ENCODE measurements around the gene DYNLL1.
"Not testable (repeated sequence)": the region's sequence is repeated elsewhere in the genome, so short reads cannot be mapped to it uniquely, and the experiment has no call there.

Gene DYNLL1

DNA sequence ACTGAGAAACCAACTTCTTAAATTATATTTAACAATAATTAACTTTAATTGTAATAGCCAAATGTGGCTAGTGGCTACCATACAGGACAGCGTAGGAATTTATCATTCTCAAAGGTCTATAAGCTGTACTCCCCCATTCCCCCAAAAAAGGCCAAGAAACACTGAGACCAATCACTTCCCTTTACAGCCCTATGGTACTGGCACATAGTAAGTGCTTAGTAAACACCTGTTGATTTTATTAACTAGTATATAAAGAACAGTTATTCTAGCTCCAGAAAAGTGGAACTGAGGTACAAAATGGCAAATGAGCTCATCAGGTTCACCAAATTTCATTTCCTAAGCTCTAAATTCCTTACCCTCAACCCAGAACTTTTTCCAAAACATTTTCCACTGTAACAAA is 20.3 kb upstream of the DYNLL1 start:
- DNase-seq = no peak

DNA sequence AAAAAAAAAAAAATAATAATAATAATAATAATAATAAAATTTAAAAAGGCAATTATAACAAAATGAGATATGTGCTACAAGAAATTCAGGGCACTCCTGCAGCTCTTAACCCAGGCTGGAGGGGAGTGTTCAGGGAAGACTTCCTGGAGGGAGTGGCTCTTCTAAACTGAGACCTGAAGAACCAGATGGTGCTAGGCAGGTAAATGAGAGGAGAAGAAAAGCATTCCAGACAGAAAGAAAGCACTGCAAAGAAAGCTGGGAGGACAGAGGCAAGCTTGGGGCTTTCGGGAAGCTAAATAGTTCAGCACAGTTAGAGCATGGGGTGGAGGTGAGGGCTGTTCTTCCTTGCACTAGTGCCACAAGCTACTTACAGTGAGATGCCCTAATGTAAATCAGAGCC is 16.5 kb upstream of the DYNLL1 start:
- DNase-seq = no peak

DNA sequence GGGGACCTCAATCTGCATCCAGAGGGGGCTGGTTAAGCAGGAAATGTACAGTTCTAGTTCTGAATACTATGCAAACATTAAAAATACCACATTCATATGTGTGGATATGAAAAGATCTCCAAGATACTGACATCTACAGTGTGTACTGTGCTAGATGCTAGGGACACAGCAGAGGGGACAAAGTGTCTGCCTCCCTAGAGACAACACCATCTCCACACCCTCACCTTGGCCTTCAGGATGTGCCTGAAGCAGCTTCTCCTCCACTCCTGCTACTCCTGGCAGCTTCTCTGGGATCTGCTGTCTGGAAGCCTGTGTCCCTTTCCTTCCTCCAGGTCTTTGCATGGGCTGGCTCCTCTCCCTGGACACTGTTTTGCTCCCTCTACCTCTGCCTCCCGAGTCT is 15.7 kb upstream of the DYNLL1 start:
- no peak for DNase-seq

DNA sequence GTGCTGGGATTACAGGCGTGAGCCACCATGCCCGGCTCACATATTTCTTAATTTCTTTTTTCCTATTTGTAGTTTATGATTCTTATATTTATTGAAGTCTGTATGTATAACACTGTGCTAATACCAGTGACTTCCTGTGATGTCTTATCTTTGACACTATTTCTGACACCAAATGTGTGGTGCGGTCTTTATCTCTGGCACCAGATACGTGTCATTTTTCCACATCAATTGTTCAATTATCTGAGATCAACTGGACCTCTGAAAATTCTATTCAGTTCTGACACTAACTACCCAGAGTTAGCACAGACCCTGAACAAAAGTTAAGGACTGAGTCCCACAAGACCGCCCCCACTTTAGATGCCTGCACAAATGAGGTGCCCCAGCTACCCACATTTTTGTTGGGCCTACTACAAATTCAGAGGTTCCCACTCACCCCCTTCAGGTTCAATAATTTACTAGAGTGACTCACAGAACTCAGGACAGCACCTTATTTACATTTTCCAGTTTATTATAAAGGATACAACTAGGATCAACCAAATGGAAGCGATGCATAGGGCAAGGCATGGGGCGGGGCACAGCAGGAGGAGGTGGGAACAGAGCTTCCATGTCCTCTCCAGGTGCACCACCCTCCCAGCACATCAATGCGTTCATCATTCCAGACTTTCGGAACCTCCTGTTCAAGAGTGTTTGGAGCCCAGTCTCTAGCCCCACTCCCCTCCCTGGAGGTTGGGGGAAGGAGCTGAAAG is 14.7 kb upstream of the DYNLL1 start:
- no peak for DNase-seq

DNA sequence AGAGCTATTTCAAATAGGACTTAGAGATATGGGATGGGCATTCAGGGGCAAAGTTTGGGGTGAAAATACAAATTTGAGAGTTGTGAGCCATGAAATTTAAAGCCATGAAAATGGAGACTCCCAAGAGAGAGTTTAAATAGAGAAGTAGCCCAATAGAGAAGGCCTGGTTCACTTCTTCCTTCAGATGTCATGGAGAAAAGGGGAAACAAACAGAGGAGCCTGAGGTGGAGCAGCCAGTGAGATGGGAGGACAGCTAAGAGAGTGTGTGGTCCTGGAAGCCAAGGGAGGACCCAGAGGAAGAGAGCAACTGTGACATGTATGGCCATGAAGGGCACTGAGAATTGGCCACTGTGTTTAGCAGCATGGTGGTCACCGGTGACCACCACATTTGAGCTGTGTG is 12.3 kb upstream of the DYNLL1 start:
- DNase-seq = no peak

DNA sequence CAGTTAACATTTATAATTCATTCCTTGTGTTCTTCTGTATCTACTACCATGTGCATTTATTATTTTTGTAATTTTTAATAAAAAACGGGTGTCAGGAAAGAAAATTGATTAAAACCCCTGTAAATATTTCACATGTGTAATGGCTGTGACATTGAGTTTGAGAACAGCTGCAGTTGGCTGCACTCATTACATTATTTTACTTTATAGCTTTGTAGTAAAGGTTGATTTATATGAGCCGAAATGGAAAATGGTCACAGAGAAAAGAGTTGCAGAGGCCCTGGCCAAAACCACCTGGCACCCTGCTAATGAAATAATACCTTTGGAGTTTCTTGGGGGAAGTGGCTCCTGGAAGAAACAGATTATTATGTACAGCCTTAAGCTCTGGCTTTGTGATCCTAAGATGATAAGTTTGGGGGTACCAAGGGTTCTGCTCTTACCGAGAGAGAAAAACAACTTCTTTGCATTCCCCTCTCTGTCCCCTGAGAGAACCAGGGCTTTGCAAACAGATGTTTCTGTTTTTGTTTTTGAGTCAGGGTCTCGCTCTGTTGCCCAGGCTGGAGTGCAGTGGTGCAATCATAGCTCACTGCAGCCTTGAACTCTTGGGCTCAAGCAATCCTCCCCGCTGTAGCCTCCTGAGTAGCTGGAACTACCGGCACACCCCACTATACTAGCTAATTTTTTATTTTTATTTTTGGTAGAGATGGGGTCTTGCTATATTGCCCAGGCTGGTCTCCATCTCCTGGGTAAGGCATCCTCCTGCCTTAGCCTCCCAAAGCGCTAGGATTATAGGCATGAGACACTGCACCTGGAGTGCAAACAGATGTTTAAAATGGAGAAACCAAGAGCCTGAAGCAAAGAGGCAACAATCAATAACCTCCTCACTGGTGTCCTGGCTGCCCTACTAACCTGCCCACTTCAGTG is 9.7 kb upstream of the DYNLL1 start:
- no peak for DNase-seq

DNA sequence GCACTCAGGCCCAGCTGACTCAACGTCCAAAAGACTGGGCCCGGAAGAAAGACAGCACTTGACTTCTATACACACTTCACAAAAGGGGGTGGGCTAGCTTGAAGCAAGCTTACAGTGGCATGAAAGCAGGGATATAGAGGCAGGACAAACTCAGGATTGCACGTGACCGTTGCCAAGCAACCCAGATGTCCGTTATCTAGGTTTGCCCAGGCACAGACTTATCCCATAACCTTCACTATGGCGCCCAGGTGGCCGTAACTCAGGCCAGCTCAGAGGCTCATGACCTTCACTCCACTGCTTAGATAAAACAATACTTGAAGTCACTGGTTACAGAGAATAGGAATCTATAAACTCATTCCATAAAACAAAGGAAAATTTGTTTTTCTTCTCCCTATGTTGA is 8.4 kb upstream of the DYNLL1 start:
- not testable (repeated sequence) for DNase-seq

DNA sequence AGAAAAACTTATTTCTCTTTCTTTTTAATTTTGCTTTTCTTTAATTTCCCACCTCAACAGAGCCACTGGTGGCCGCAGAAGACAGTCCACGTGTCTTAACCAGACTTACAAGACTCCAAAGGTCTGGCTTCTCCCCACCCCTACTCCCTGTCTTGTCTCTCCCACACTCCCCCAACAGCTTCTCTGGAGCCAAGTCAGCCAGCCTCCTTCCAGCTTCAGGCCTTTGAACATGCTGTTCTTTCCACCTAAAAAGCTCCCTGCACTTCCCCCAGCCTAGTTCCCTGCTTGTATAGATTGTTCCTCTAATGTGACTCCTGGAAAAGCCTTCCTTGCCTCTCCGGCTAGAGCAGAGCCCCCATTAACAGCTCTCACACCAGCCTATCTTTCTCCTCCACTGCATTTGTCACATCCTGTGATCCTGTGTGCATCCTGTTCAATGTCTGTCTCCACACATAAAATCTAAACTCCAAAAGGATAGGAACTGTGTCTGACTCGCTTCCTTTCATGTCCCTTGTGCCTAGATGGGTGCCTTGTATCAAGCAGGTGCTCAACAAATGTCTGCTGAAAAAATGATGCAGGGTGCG is 7.8 kb upstream of the DYNLL1 start:
- DNase-seq = no peak

DNA sequence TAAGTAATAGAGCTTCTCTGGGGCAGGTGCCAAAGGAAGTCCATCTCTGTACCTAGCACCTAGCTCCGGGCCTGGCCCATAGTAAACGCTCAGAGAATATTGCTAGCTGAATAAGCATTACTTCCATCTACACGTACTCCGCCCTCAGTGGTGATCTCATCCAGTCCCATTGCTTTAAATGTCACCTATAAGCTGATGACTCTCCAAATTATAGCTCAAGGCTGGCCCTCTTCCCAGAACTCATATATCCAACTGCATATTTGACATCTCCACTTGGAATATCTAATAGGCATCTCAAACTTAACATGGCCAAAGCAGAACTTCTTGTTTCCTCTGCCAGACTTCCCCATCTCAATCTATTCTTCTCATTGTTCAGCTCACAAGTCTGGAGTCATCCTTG is 6.9 kb upstream of the DYNLL1 start:
- no peak for DNase-seq

DNA sequence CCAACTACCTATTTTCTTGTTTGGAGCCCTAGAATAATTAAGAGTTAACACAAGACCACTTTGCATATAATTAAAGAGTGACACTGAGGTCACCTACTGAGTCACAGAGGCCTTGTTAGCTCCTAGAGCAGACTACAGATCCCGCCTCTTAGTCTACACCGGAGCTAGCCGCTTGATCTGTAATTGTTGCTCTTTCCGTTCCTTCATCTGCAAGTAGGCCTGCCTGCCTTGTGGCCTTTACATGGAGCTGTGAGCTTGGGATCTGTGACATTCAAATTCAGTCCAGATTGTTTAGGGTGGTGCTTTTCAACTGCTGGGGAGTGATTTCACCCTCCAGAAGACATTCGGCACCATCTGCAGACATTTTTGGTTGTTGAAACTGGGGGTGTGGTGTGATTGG is 5.6 kb upstream of the DYNLL1 start:
- DNase-seq = no peak

DNA sequence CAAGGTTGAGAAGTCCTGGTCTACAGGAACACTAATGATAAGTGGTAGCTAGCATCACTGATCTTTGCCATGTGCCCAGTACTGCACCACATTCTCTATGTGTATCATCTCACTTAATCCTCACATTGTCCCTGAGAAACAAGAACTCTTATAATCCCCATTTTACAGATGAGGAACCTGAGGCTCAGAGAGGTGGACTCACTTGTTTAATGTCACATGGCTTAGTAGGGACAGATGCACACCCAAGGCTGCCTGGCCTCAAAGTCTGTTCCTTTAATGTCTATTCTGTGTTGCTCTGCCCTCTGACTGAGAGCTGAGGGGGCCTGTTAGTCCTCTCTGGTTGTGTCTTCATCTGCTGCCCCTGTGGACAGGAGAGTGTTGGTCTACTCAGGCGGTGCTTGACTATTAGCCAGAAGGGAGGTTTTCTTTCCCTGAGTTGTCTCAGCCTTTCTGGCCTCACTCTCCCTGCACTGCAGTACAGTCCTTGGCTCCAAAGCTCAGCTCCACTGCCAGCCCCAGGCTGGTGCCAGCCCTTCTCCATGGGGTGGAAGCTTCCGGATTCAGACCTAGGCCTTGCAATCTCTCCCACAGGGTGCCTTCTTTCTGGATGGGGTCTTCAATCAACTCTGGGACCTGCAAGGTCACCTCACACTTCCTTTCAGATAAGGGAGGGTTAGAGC is 4.9 kb upstream of the DYNLL1 start:
- no peak for DNase-seq

DNA sequence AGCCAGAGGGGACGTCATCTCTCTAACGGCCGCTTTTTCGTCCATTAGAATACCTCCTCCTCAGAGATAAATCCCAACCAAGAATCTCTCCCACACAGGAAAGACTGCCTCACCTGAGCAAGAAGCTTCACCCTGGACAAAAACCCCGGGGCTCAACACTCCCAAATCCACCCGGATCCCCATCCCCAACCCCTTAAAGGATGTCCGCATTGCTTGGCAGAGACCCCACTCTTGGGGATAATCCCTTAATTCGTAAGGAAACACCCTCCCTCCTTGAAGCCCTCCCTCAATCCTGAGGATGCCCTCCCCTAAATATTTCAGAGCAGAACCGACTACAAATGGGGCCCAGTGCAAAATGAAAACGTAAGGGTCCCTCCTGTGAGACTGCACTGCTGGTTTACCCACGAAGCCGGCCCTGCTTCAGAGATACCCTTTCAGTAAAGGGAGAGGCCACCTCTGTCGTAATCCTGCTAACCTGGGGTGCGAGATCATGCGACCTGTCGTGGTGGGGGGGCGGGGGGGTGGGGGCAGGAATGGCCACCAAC is 655 bp upstream of the DYNLL1 start:
- no peak for DNase-seq

DNA sequence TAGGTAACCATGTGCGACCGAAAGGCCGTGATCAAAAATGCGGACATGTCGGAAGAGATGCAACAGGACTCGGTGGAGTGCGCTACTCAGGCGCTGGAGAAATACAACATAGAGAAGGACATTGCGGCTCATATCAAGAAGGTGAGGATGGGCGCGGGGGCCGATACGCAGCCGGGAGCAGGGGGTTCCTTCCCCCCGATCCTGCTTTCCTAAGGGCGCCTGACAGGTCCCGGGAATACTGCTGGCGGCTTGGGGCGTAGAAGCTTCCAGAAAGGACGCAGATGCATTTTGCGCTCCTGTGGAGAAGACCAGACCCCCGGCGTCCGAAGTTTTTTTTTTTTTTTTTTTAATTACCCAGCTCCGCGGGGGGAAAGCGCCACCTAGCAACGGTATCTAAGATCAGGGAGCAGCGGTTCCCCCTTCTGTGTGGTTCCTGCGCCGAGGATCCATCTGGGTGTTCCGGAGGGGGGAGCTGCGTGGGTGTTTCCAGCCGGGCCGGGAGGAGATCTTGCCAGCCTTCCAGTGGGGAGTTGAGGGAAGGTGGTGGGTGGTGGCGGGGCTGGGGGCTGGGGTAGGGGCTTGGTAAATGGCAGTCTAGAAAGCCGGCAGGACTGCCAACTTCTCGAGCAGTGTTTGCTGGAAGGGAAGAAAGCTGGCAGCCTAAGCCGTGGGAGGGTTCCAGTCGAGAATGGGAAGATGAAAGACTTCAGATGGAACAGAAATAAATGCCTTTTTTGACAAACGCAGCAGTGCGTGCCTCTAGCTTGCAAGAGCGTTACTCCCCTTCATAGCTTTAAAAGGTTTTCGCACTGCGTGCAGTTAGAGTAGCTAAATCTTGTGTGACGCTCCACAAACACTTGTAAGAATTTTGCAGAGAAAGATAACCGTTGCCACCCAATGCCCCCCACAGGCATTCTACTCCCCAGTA is 764 bp downstream of the DYNLL1 start:
- DNase-seq = no peak

DNA sequence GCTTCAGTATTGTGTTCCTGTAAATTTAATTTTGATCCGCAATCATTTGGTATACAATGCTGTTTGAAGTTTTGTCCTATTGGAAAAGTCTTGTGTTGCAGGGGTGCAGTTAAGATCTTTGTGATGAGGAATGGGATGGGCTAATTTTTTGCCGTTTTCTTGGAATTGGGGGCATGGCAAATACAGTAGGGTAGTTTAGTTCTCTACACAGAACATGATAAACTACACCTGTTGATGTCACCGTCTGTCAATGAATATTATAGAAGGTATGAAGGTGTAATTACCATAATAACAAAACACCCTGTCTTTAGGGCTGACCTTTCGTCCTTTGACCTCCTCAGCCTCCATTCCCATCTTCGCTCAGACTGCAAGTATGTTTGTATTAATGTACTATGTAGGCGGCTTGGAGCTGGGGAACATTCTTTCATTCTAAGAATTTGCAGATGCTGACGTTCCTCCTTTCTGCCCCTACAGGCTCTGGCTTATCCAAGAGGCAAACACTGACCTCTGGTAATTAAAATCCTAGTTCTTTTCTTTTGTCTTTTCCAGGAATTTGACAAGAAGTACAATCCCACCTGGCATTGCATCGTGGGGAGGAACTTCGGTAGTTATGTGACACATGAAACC is 1.7 kb downstream of the DYNLL1 start:
- no peak for DNase-seq

DNA sequence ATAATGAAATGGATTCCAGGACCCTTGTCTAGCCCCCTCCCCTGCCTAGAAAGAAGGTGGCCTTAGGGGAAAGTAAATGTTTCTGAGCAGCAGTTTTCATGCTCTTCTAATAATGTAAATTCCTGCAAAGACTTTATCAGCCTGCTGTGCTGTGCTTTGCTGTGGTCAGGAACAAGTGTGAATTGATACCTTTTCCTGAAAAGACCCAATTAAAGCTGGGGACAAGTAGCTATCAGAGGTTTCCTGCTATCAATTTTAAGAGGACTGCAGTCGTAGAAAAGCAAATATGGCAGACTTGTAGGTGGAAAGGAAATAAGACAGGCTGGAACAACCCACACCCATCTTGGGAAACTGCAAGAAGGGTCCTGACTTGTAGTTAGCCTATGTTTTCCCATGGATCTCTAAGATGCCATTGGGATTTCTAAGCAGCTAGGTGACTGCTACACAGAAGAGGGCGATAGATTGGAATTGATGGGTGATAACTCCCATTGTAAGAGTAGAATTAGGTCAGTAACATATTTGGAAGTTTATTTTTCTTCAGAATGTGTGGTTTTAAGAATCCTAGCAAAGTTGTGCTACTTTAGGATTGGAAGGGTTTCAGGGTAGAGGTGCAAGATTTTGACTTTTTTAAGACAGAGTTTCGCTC is 3.1 kb downstream of the DYNLL1 start:
- no peak for DNase-seq

DNA sequence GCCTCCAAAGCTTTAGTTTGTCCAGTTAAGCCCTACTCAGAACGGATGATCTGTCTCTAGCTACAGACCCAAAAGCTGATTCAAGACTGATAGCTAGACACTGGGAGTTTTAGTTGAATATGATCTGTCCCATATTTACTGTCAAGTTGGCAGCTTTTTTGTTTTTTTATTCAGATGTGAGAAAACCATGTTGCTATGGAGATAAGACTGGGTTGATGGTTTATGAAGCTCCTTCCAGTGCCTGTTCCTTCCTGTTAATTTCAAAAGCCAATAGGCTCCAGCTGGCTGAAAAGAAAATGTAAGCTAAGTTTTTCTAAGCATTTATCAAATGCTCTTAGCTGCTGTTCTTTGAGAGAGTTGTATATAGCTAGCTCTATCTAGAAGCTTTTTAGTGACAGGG is 4.7 kb downstream of the DYNLL1 start:
- DNase-seq = no peak

DNA sequence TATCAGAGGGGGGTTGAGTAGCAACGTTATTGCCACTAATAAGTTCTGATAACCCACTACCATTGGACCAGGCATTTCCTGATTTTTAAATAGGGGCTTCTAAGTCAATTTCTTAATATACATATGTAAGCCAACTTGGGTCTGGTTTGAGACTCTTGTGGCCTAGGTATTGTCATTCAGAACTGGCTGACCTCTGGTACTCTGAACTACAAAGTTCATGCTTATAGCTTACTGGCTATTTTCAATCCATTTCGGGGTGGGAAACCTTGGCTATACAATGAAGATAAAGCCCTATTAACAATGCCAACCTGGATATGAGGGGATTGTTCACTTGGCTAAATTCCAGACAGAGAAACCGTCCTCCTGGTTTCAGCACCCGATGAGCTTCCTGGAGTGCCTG is 8.7 kb downstream of the DYNLL1 start:
- DNase-seq = no peak

DNA sequence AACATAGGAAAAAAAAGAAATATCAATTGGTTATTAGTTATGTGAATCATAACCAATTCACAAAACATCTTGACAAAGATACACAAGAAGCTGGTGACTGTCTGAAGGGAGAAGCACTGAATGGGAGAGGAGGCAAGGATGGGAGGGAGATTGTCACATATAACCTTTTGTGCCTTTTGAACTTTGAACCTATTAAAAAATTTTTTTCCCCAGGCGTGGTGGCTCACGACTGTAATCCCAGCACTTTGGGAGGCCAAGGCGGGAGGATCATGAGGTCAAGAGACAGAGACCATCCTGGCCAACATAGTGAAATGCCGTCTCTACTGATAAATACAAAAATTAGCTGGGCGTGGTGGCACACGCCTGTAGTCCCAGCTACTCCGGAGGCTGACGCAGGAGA is 12.6 kb downstream of the DYNLL1 start:
- no peak for DNase-seq

DNA sequence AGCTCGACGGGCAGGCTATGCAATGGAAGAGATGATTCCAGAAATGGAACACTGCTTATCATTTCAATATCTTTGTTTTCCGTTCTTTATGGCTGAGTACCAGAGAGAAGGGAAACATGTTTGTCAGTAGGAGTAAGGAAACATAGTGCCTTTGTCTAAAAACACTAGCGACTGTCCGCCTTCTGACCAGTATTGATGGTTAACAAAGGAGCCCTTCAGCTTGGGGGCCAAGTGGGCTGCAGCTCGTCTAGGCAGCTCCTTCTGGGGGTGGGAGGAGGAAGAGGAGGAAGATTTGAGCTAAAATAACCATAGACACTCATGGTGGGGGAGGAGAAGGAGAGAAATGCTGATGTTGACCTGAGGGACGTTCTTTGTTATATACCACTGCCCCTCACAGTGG is 18.1 kb downstream of the DYNLL1 start:
- no peak for DNase-seq

DNA sequence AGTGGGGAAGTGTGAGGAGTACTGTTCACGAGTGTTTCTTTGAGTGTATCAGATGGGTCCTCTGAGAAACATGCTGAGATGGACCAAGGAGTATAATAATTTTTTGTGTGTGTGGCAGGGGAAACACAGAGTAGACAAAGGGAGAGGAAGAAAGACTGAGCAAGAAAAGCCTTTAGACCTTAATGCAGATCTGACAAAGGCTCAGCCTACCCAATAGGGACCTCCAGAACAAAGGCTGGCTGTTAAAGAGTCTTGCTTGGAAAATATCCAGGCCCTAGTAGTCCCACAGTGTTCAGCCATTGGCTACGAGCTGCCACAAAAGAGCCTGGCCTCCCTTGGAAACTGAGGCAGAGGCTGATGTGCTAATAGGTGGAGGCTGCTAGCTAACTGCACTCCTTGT is 19.6 kb downstream of the DYNLL1 start:
- no peak for DNase-seq

DNA sequence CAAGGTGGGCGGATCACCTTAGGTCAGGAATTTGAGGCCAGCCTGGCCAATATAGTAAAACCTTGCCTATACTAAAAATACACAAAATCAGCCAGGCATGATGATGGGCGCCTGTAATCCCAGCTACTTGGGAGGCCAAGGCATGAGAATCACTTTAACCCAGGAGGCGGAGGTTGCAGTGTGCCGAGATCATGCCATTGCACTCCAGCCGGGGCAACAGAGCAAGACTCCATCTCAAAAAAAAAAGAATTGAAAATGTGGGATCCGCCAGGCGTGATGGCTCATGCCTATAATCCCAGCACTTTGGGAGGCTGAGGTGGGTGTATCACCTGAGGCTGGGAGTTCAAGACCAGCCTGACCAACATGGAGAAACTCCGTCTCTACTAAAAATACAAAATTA is 23.4 kb downstream of the DYNLL1 start:
- DNase-seq = not testable (repeated sequence)

Data from DMS79 (cell line).